ENCODE measurements around the gene FAM83E.
A peak's percentile ranks its signal among the peaks of the same experiment; 100 is the strongest.

The FAM83E gene

GRCh38 chr19:48613852-48614435 is 932 bp downstream of the FAM83E start:
- DNase-seq (ENCODE audit: low spot score), result no peak
- TF ChIP-seq CTCF (IDR thresholded peaks at IDR 0.05; ENCODE audit: extremely low read depth, missing control alignments), result no peak

GRCh38 chr19:48613024-48613851 is 1.6 kb downstream of the FAM83E start:
- no peak for DNase-seq (ENCODE audit: low spot score)
- no peak for TF ChIP-seq CTCF (IDR thresholded peaks at IDR 0.05; ENCODE audit: extremely low read depth, missing control alignments)

GRCh38 chr19:48611872-48612271 is 3.0 kb downstream of the FAM83E start:
- TF ChIP-seq CTCF (IDR thresholded peaks at IDR 0.05; ENCODE audit: extremely low read depth, missing control alignments), result no peak
- no peak for DNase-seq (ENCODE audit: low spot score)

GRCh38 chr19:48609571-48610108 is 5.2 kb downstream of the FAM83E start:
- no peak for DNase-seq (ENCODE audit: low spot score)
- TF ChIP-seq CTCF (IDR thresholded peaks at IDR 0.05; ENCODE audit: extremely low read depth, missing control alignments), result no peak

- peak; percentile 24 for TF ChIP-seq CTCF (IDR thresholded peaks at IDR 0.05; ENCODE audit: extremely low read depth, missing control alignments)
- peak; percentile 86 for DNase-seq (ENCODE audit: low spot score)
Measured at GRCh38 chr19:48608798-48609263, 6.0 kb downstream of the FAM83E start.

GRCh38 chr19:48607359-48607755 is 7.5 kb downstream of the FAM83E start:
- DNase-seq (ENCODE audit: low spot score), result no peak
- no peak for TF ChIP-seq CTCF (IDR thresholded peaks at IDR 0.05; ENCODE audit: extremely low read depth, missing control alignments)
